Measurements from ENCODE around the gene ABCC11. TPM values are rescaled to one million over a fixed set of nuclear protein-coding genes. Genes with fewer than 3 reads are reported as not detected.

Gene ABCC11
- total and polyA plus RNA-seq, 2 donors (not counting 1 experiment from before 2014, with no cell fraction given), result 0.09 TPM; not detected in 1

DNA sequence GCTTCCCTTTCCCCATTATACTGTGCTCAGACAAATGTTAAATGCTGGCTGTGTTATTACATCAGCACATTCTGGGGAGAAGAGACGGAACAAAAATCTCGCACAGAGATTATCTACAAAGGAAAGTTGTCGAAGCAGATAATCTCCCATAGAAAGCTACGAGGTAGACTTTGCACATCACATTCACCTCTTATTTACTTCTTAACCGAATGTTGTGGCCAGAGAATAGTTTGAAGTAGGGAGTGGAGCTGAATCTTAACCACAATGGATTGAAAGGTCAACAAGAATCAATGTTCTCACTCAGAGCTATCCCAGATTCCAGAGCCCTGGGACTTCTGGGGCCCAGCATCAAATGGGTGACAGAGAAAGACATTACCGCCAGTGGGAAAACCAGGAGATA lies 31.6 kb downstream of the ABCC11 start:
- Mint-ChIP-seq H3K27ac (no peak overlapping the region), H3K4me3 (no peak overlapping the region), H3K9me3 (ENCODE audit: insufficient read depth) (peaks cover 3% of the 10 kb centered on the region), H3K27me3 (no peaks in the 10 kb centered on the region), H3K4me1 (no peaks in the 10 kb centered on the region)
- POLR2A ChIA-PET, result no interaction called here
- Histone ChIP-seq H3K36me3 (replicated peaks in 1 of 2; ENCODE audit: control extremely low read depth in 1 of 2, control insufficient read depth in 1 of 2, extremely low read depth in 1 of 2, insufficient read depth in 2 of 2, low read length in 1 of 2) (no peaks in the 10 kb centered on the region), H2AFZ (ENCODE audit: insufficient read depth, low read depth, low read length, poor library complexity, severe bottlenecking) (no peak overlapping the region), H3K27ac (ENCODE audit: low read length in 2 of 2) (no peak overlapping the region), H4K20me1 (ENCODE audit: control insufficient read depth, insufficient read depth, low read length, poor library complexity, severe bottlenecking) (no peaks in the 10 kb centered on the region), H3K9me3 (ENCODE audit: control extremely low read depth in 1 of 3, control insufficient read depth in 2 of 3, insufficient read depth in 1 of 3, low read length in 2 of 3) (no peaks in the 10 kb centered on the region), H3K4me2 (replicated peaks; ENCODE audit: low read depth, low read length, poor library complexity, severe bottlenecking) (no peak overlapping the region), H3K4me1 (ENCODE audit: control insufficient read depth in 2 of 2, insufficient read depth in 2 of 2, low read length in 2 of 2) (no peaks in the 10 kb centered on the region), H3K27me3 (replicated peaks in 1 of 4; ENCODE audit: control extremely low read depth in 1 of 4, control insufficient read depth in 3 of 4, insufficient read depth in 4 of 4, low read length in 3 of 4) (no peaks in the 10 kb centered on the region), H3K4me3 (ENCODE audit: control extremely low read depth in 1 of 5, extremely low read depth in 1 of 5, insufficient read depth in 1 of 5, low read depth in 2 of 5, low read length in 4 of 5) (no peak overlapping the region), H3K9ac (ENCODE audit: low read length) (no peak overlapping the region), H3K79me2 (ENCODE audit: control insufficient read depth, insufficient read depth, low read length) (no peaks in the 10 kb centered on the region)
- ATAC-seq (ENCODE audit: low read depth) (no peak), DNase-seq (no peak)
- TF ChIP-seq, protein P1, sequence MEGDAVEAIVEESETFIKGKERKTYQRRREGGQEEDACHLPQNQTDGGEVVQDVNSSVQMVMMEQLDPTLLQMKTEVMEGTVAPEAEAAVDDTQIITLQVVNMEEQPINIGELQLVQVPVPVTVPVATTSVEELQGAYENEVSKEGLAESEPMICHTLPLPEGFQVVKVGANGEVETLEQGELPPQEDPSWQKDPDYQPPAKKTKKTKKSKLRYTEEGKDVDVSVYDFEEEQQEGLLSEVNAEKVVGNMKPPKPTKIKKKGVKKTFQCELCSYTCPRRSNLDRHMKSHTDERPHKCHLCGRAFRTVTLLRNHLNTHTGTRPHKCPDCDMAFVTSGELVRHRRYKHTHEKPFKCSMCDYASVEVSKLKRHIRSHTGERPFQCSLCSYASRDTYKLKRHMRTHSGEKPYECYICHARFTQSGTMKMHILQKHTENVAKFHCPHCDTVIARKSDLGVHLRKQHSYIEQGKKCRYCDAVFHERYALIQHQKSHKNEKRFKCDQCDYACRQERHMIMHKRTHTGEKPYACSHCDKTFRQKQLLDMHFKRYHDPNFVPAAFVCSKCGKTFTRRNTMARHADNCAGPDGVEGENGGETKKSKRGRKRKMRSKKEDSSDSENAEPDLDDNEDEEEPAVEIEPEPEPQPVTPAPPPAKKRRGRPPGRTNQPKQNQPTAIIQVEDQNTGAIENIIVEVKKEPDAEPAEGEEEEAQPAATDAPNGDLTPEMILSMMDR (IDR thresholded peaks at IDR 0.05), result no peak
- no peak for TF ChIP-seq EZH2 (IDR thresholded peaks at IDR 0.05; ENCODE audit: borderline replicate concordance, insufficient read depth, low read depth, low read length, poor library complexity, severe bottlenecking)
- intact Hi-C loops (cut with micrococcal nuclease), result no loop called here
- CTCF ChIA-PET, result no interaction called here
- 100% methylated on average over 1 of the region's 6 CpGs for WGBS (ENCODE audit: insufficient coverage)

DNA sequence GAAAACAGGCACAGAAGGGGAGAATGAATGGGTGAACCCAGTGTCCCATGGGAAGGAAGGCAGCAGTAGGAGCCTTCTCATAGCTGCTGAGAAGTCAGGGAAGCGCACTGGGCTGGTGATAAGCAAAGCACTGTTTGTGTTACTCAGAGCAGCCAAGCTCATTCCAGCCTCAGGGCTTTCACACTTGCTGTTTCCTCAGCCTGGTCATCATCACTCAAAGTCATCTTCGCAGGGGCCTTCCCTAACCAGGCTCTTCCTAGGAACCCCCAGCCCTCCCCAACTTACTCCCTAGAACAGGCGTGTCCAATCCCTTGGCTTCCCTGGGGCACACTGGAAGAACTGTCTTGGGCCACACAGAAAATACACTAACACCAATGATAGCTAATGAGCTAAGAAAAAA lies 35.3 kb downstream of the ABCC11 start:
- POLR2A ChIA-PET, result no interaction called here
- no peak for DNase-seq
- no peaks in the 10 kb centered on the region for H4K20me1 ChIP-seq (ENCODE audit: control insufficient read depth, insufficient read depth, low read length, poor library complexity, severe bottlenecking)
- intact Hi-C loops (cut with micrococcal nuclease), result no loop called here
- Mint-ChIP-seq H3K4me3 (no peak overlapping the region), H3K27ac (no peak overlapping the region), H3K4me1 (no peaks in the 10 kb centered on the region), H3K9me3 (ENCODE audit: insufficient read depth) (no peaks in the 10 kb centered on the region), H3K27me3 (peaks cover 5% of the 10 kb centered on the region)
- no peak overlapping the region for H3K9ac ChIP-seq (ENCODE audit: low read length)
- H3K4me3 ChIP-seq (ENCODE audit: control extremely low read depth in 1 of 5, extremely low read depth in 1 of 5, insufficient read depth in 1 of 5, low read depth in 2 of 5, low read length in 4 of 5), result no peak overlapping the region
- H3K9me3 ChIP-seq (ENCODE audit: control extremely low read depth in 1 of 3, control insufficient read depth in 2 of 3, insufficient read depth in 1 of 3, low read length in 2 of 3), result no peaks in the 10 kb centered on the region
- no peak overlapping the region for H3K4me2 ChIP-seq (replicated peaks; ENCODE audit: low read depth, low read length, poor library complexity, severe bottlenecking)
- CTCF ChIA-PET, result no interaction called here
- TF ChIP-seq EZH2 (IDR thresholded peaks at IDR 0.05; ENCODE audit: borderline replicate concordance, insufficient read depth, low read depth, low read length, poor library complexity, severe bottlenecking), result no peak
- TF ChIP-seq, protein P1 (IDR thresholded peaks at IDR 0.05), result no peak
- H3K79me2 ChIP-seq (ENCODE audit: control insufficient read depth, insufficient read depth, low read length), result no peaks in the 10 kb centered on the region
- H3K27ac ChIP-seq (ENCODE audit: low read length in 2 of 2), result no peak overlapping the region
- H3K4me1 ChIP-seq (ENCODE audit: control insufficient read depth in 2 of 2, insufficient read depth in 2 of 2, low read length in 2 of 2), result no peaks in the 10 kb centered on the region
- no peaks in the 10 kb centered on the region for H3K27me3 ChIP-seq (replicated peaks in 1 of 4; ENCODE audit: control extremely low read depth in 1 of 4, control insufficient read depth in 3 of 4, insufficient read depth in 4 of 4, low read length in 3 of 4)
- WGBS (ENCODE audit: insufficient coverage), result 93% methylated on average over 3 of the region's 3 CpGs
- no peak for ATAC-seq (ENCODE audit: low read depth)
- H2AFZ ChIP-seq (ENCODE audit: insufficient read depth, low read depth, low read length, poor library complexity, severe bottlenecking), result no peak overlapping the region
- H3K36me3 ChIP-seq (replicated peaks in 1 of 2; ENCODE audit: control extremely low read depth in 1 of 2, control insufficient read depth in 1 of 2, extremely low read depth in 1 of 2, insufficient read depth in 2 of 2, low read length in 1 of 2), result no peaks in the 10 kb centered on the region
